IPS DF 6.9 (cell line): ENCODE measurements around the gene ACADSB.

Experiments
- DNase-seq: peaks from one replicate; pipeline ENCODE4 v3.0.0-alpha.2; 2013; ENCODE audit warnings: low read depth, low spot score
- H3K27ac ChIP-seq: one replicate; pipeline ENCODE4 v1.5.1; 2013; ENCODE audit warnings: low read length, control low read depth
- H3K27me3 ChIP-seq: 2 replicates; pipeline ENCODE4 v1.6.1; 2013; ENCODE audit warnings: mild to moderate bottlenecking, low read length; ENCODE audit not compliant: control insufficient read depth, insufficient read depth
- H3K36me3 ChIP-seq: 2 replicates; pipeline ENCODE4 v1.6.1; 2013; ENCODE audit warnings: low read length; ENCODE audit not compliant: control insufficient read depth, insufficient read depth
- H3K4me1 ChIP-seq: 2 replicates; pipeline ENCODE4 v1.6.1; 2013; ENCODE audit warnings: low read length; ENCODE audit not compliant: control insufficient read depth, insufficient read depth
- H3K4me3 ChIP-seq: 2 replicates; pipeline ENCODE4 v1.5.1; 2013; ENCODE audit warnings: mild to moderate bottlenecking, low read length
- H3K9me3 ChIP-seq: 2 replicates; pipeline ENCODE4 v1.6.1; 2013; ENCODE audit warnings: low read length, inconsistent platforms; ENCODE audit not compliant: control insufficient read depth, insufficient read depth
- WGBS: extraction: QIAGEN DNeasy Blood & Tissue Kit; methylation state at CpG from one replicate; pipeline ENCODE4 v1.1.7; 2013; ENCODE audit warnings: mixed read lengths, missing lambda C conversion rate; ENCODE audit not compliant: insufficient read length, insufficient coverage; 5-methylcytosine and 5-hydroxymethylcytosine counted together

The ACADSB gene

GRCh38 chr10:123035467-123036086 lies 26.8 kb downstream of the ACADSB start:
- Histone ChIP-seq H3K36me3 (no peaks in the 10 kb centered on the region), H3K9me3 (no peaks in the 10 kb centered on the region), H3K27ac (no peak overlapping the region), H3K27me3 (no peaks in the 10 kb centered on the region), H3K4me1 (no peaks in the 10 kb centered on the region), H3K4me3 (no peak overlapping the region)
- no CpG with 5 or more reads among the region's 8 CpGs for WGBS
- DNase-seq: no peak

GRCh38 chr10:123038782-123039631 lies 30.2 kb downstream of the ACADSB start:
- DNase-seq: no peak

GRCh38 chr10:123039632-123039930 lies 30.8 kb downstream of the ACADSB start:
- Histone ChIP-seq H3K4me1 (no peaks in the 10 kb centered on the region), H3K9me3 (no peaks in the 10 kb centered on the region), H3K27ac (no peak overlapping the region), H3K4me3 (no peak overlapping the region), H3K36me3 (no peaks in the 10 kb centered on the region), H3K27me3 (no peaks in the 10 kb centered on the region)
- DNase-seq: no peak

More at GRCh38 chr10:123038782-123039631, 30.2 kb downstream of the ACADSB start:
- Histone ChIP-seq H3K27ac (no peak overlapping the region), H3K27me3 (no peaks in the 10 kb centered on the region), H3K4me3 (no peak overlapping the region), H3K9me3 (no peaks in the 10 kb centered on the region), H3K36me3 (no peaks in the 10 kb centered on the region), H3K4me1 (no peaks in the 10 kb centered on the region)
- no CpG with 5 or more reads among the region's 18 CpGs for WGBS

GRCh38 chr10:123042708-123043408 lies 34.1 kb downstream of the ACADSB start:
- DNase-seq: no peak

GRCh38 chr10:123043409-123043925 lies 34.7 kb downstream of the ACADSB start:
- Histone ChIP-seq H3K27me3 (no peaks in the 10 kb centered on the region), H3K9me3 (no peaks in the 10 kb centered on the region), H3K4me3 (no peak overlapping the region), H3K36me3 (no peaks in the 10 kb centered on the region), H3K27ac (no peak overlapping the region), H3K4me1 (no peaks in the 10 kb centered on the region)
- WGBS: no CpG with 5 or more reads among the region's 5 CpGs
- DNase-seq: peak; percentile 64

More at GRCh38 chr10:123042708-123043408, 34.1 kb downstream of the ACADSB start:
- no CpG with 5 or more reads among the region's 12 CpGs for WGBS
- Histone ChIP-seq H3K4me1 (no peaks in the 10 kb centered on the region), H3K9me3 (no peaks in the 10 kb centered on the region), H3K27me3 (no peaks in the 10 kb centered on the region), H3K4me3 (no peak overlapping the region), H3K36me3 (no peaks in the 10 kb centered on the region), H3K27ac (no peak overlapping the region)

GRCh38 chr10:123044391-123044790 lies 35.6 kb downstream of the ACADSB start:
- Histone ChIP-seq H3K36me3 (no peaks in the 10 kb centered on the region), H3K27ac (no peak overlapping the region), H3K4me3 (no peak overlapping the region), H3K9me3 (no peaks in the 10 kb centered on the region), H3K4me1 (no peaks in the 10 kb centered on the region), H3K27me3 (no peaks in the 10 kb centered on the region)
- WGBS: no CpG with 5 or more reads among the region's 2 CpGs
- no peak for DNase-seq

- WGBS: no CpG with 5 or more reads among the region's 4 CpGs
These were observed 37.3 kb downstream of the ACADSB start for GRCh38 chr10:123045961-123046731.

GRCh38 chr10:123057968-123058367 lies 49.2 kb downstream of the ACADSB start:
- no peaks in the 10 kb centered on the region for H3K27me3 ChIP-seq
- no peak overlapping the region for H3K27ac ChIP-seq
- WGBS: 100% methylated on average over 1 of the region's 3 CpGs
- H3K4me1 ChIP-seq: no peaks in the 10 kb centered on the region
- H3K36me3 ChIP-seq: no peaks in the 10 kb centered on the region
- no peak overlapping the region for H3K4me3 ChIP-seq
- H3K9me3 ChIP-seq: no peaks in the 10 kb centered on the region
- no peak for DNase-seq

More at GRCh38 chr10:123045961-123046731, 37.3 kb downstream of the ACADSB start:
- H3K36me3 ChIP-seq: no peaks in the 10 kb centered on the region
- no peaks in the 10 kb centered on the region for H3K27me3 ChIP-seq
- H3K4me1 ChIP-seq: no peaks in the 10 kb centered on the region
- DNase-seq: no peak
- no peaks in the 10 kb centered on the region for H3K9me3 ChIP-seq
- no peak overlapping the region for H3K4me3 ChIP-seq
- H3K27ac ChIP-seq: no peak overlapping the region

GRCh38 chr10:123061865-123062264 lies 53.1 kb downstream of the ACADSB start:
- no peaks in the 10 kb centered on the region for H3K9me3 ChIP-seq
- no peak for DNase-seq
- WGBS: no CpG with 5 or more reads among the region's 2 CpGs
- H3K27ac ChIP-seq: no peak overlapping the region
- H3K4me1 ChIP-seq: no peaks in the 10 kb centered on the region
- H3K36me3 ChIP-seq: no peaks in the 10 kb centered on the region
- no peak overlapping the region for H3K4me3 ChIP-seq
- H3K27me3 ChIP-seq: no peaks in the 10 kb centered on the region

GRCh38 chr10:123062726-123063125 lies 53.9 kb downstream of the ACADSB start:
- Histone ChIP-seq H3K4me1 (no peaks in the 10 kb centered on the region), H3K27ac (no peak overlapping the region), H3K27me3 (no peaks in the 10 kb centered on the region), H3K4me3 (no peak overlapping the region), H3K36me3 (no peaks in the 10 kb centered on the region), H3K9me3 (no peaks in the 10 kb centered on the region)
- no CpG with 5 or more reads among the region's 10 CpGs for WGBS
- no peak for DNase-seq
